Gastroesophageal sphincter (tissue), 4 donors: ENCODE data around the gene GPD1L. TPM values are rescaled to one million over a fixed set of nuclear protein-coding genes. Genes with fewer than 3 reads are reported as not detected.
"Not testable (repeated sequence)": the region's sequence is repeated elsewhere in the genome, so short reads cannot be mapped to it uniquely, and the experiment has no call there.

ENCODE experiments used
- ATAC-seq: fragments of 150-250 bp; one replicate; pipeline ENCODE4 v1.9.1; 2016; ENCODE audit warnings: mild to moderate bottlenecking, moderate library complexity
- H3K27ac ChIP-seq, 4 donors: fragments of 200-600 bp; sonication (generic) in 3 of 4; 1 replicate in 3 of 4; 2 replicates in 1 of 4; pipeline ENCODE4 v1.5.1; 2016 to 2019
- H3K27me3 ChIP-seq: fragments of 200-600 bp; sonication (generic); one replicate; pipeline ENCODE4 v1.5.1; 2019
- H3K36me3 ChIP-seq, 2 donors: fragments of 200-600 bp; sonication (generic); one replicate each; pipeline ENCODE4 v1.5.1; 2019; ENCODE audit warnings: control low read depth in 1 of 2
- H3K4me1 ChIP-seq, 3 donors: fragments of 200-600 bp; sonication (generic); 1 replicate in 2 of 3; 2 replicates in 1 of 3; pipeline ENCODE4 v1.5.1; 2016 to 2019; ENCODE audit warnings: control low read depth in 2 of 3
- H3K4me3 ChIP-seq, 2 donors: fragments of 200-600 bp; sonication (generic); one replicate each; pipeline ENCODE4 v1.5.1; 2019; ENCODE audit warnings: mild to moderate bottlenecking in 1 of 2, moderate library complexity in 1 of 2
- H3K9me3 ChIP-seq, 3 donors: fragments of 200-600 bp; sonication (generic); one replicate each; pipeline ENCODE4 v1.5.1; 2017 to 2019; ENCODE audit warnings: control low read depth in 2 of 3
- CTCF ChIP-seq, 4 experiments: fragments of 200-600 bp in 2 of 4; fragments of 450-650 bp in 2 of 4; sonication (generic) in 1 of 4; IDR thresholded peaks; one replicate each; pipeline ENCODE4 v1.5.1; 2017 to 2019; ENCODE audit warnings: antibody characterized with exemption in 4 of 4, mild to moderate bottlenecking in 2 of 4, moderate library complexity in 2 of 4
- EP300 ChIP-seq: sonication (generic); formaldehyde crosslinking; IDR thresholded peaks from one replicate; pipeline ENCODE4 v1.6.1; 2017; ENCODE audit warnings: antibody characterized with exemption, mild to moderate bottlenecking
- POLR2A ChIP-seq, 2 donors: fragments of 450-650 bp; IDR thresholded peaks; one replicate each; pipeline ENCODE4 v1.6.1; 2017; ENCODE audit warnings: antibody characterized with exemption in 2 of 2, mild to moderate bottlenecking in 2 of 2, moderate library complexity in 1 of 2
- POLR2AphosphoS5 ChIP-seq: sonication (generic); formaldehyde crosslinking; IDR thresholded peaks from one replicate; pipeline ENCODE4 v1.6.1; 2017; ENCODE audit warnings: antibody characterized with exemption
- WGBS, 2 donors: methylation state at CpG; one replicate each; pipeline ENCODE4 v1.1.5; 2018; ENCODE audit warnings: low coverage in 1 of 2; 5-methylcytosine and 5-hydroxymethylcytosine counted together
- total RNA-seq, 4 donors: library from RNA; depleted of rRNA; stranded (reverse); fragments of >200 nt; gene quantifications; one replicate each; pipeline ENCODE4 v1.1.0, GENCODE V29; 2016

Gene GPD1L
- total RNA-seq, 4 donors from 2014 or later, result 85.0 to 162 (median 106) TPM

DNA sequence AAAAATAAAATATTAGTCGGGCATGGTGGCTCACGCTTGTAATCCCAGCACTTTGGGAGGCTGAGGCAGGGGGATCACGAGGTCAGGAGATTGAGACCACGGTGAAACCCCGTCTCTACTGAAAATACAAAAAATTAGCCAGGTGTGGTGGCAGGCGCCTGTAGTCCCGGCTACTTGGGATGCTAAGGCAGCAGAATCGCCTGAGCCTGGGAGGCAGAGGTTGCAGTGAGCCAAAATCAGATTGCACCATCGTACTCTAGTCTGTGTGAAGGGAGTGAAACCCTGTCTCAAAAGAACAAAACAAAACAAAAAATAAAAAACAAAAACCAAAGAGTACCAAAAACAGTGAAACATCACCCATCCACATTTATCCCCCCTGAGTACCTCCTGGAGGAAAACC, 1.8 kb downstream of the GPD1L start:
- H3K4me3 ChIP-seq, result peak overlapping the region in 1 of 2 donors; percentile 96
- not testable (repeated sequence) for H3K9me3 ChIP-seq, H3K27me3 ChIP-seq, ATAC-seq, H3K36me3 ChIP-seq
- 85% methylated on average over 9 of the region's 9 CpGs; no CpG with 5 or more reads in 1 of the 2 donors for WGBS, 2 donors
- H3K27ac ChIP-seq, result peak overlapping the region in 3 of 4 donors; percentile 86 to 91 (median 89)
- H3K4me1 ChIP-seq, result peaks cover 6 to 55% (median 29%) of the 10 kb centered on the region in 3 donors
- peak in 1 of 4 experiments; percentile 4 for TF ChIP-seq CTCF (IDR thresholded peaks at IDR 0.05)

DNA sequence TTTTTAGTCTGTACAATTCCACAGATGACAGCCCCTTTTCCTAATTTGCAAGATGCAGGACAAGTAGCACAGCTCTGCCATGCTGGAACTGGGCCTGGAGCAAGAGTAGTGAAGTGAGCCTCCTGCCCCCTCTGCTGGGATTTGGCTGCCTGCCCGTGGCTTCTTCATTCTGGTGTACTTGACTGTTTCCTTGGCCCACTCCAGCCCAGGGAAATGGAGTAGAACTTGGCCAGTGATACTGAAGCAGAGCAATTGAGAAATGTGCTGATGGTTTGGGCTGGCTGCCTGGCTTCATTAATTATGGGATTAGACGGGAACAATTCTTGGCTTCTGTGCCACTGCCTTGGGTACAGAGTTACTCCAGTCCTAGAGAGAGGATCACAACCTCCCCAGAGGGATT, 2.8 kb downstream of the GPD1L start:
- peak overlapping the region; percentile 58 to 91 (median 88) for H3K27ac ChIP-seq
- H3K36me3 ChIP-seq, result no peaks in the 10 kb centered on the region
- no peaks in the 10 kb centered on the region for H3K27me3 ChIP-seq
- peak; percentile 81 for ATAC-seq
- no peaks in the 10 kb centered on the region for H3K9me3 ChIP-seq
- peaks cover 6 to 64% (median 29%) of the 10 kb centered on the region in 3 donors for H3K4me1 ChIP-seq
- no peak for TF ChIP-seq POLR2A (IDR thresholded peaks at IDR 0.05)
- TF ChIP-seq EP300, result no peak
- peak; percentile 98 for TF ChIP-seq POLR2AphosphoS5
- H3K4me3 ChIP-seq, result peak overlapping the region in 1 of 2 donors; percentile 13
- no CpG with 5 or more reads among the region's 2 CpGs for WGBS, 2 donors

DNA sequence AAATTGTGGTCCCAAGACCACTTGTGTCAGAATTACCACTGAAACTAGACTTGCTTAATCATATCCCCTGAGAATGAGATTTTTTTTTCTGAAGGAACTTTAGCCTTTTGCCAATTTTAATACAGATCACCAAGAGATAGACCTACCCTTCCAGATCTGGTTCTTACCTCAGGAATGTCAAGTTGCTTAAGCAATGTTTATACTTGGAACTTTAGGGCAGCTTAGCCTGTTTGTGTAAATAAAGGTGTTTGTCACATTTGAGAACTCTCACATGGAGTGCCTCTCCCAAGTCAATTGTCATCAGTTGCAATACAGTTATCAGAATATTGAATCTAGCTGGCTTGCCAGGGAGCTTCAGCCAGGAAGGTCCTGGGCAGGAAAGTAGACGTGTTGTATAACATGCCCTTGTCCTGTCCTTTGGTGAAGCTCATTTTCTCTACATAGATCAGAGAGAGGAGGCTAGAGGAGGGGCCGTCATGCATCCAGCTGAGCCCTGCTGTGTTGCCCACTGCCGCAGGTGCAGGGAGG, 3.9 kb downstream of the GPD1L start:
- 78 to 83% methylated on average over 2 to 3 of the region's 3 CpGs for WGBS, 2 donors
- H3K9me3 ChIP-seq, result no peaks in the 10 kb centered on the region
- H3K4me1 ChIP-seq, result peaks cover 6 to 64% (median 29%) of the 10 kb centered on the region in 3 donors
- no peak for ATAC-seq
- H3K27ac ChIP-seq, result peak overlapping the region; percentile 58 to 91 (median 88)
- no peak overlapping the region for H3K4me3 ChIP-seq
- no peaks in the 10 kb centered on the region for H3K27me3 ChIP-seq
- no peaks in the 10 kb centered on the region for H3K36me3 ChIP-seq
- TF ChIP-seq CTCF (IDR thresholded peaks at IDR 0.05), result no peak
- no peak for TF ChIP-seq POLR2AphosphoS5

- no peak for TF ChIP-seq EP300
- H3K36me3 ChIP-seq, result no peaks in the 10 kb centered on the region
- ATAC-seq, result no peak
- H3K4me1 ChIP-seq, result peaks cover 6 to 60% (median 29%) of the 10 kb centered on the region in 3 donors
- WGBS, 2 donors, result 96 to 100% methylated on average over 1 to 2 of the region's 2 CpGs
- H3K4me3 ChIP-seq, result no peak overlapping the region
- no peak overlapping the region for H3K27ac ChIP-seq
- no peaks in the 10 kb centered on the region for H3K27me3 ChIP-seq
- H3K9me3 ChIP-seq, result no peaks in the 10 kb centered on the region
Measured at GRCh38 chr3:32111560-32111959, 5.1 kb downstream of the GPD1L start.

GRCh38 chr3:32113566-32113965, 7.1 kb downstream of the GPD1L start:
- H3K36me3 ChIP-seq, result no peaks in the 10 kb centered on the region
- no peaks in the 10 kb centered on the region for H3K27me3 ChIP-seq
- no peaks in the 10 kb centered on the region for H3K9me3 ChIP-seq
- no peak for TF ChIP-seq POLR2A (IDR thresholded peaks at IDR 0.05)
- TF ChIP-seq CTCF (IDR thresholded peaks at IDR 0.05), result no peak
- TF ChIP-seq EP300, result no peak
- no peak for TF ChIP-seq POLR2AphosphoS5
- H3K27ac ChIP-seq, result no peak overlapping the region
- peaks cover 4 to 58% (median 22%) of the 10 kb centered on the region in 3 donors for H3K4me1 ChIP-seq
- ATAC-seq, result no peak
- no peak overlapping the region for H3K4me3 ChIP-seq

DNA sequence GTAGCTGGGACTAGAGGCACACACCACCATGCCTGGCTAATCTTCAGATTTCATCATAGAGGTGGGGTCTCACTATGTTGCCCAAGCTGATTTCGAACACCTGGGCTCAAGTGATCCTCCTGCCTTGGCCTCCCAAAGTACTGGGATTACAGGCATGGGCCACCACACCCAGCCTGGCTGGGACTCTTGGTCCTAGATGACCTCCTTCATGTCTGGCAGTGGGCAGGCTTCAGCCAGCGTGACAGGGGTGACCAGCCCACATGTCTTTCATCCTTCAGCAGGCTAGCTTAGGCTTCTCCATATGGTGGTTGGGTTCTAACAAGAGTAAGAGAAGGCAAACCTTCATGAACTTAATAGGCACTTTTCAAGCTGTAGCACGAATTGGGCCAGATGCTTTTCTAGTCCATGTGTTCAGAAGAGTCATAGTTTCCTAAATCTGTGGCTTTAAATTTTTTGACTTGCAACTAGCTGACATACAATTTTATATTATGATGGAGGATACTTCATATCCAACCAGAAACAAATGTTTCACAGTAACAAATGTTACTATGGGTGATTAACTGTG, 7.6 kb downstream of the GPD1L start:
- no peak for ATAC-seq
- H3K4me1 ChIP-seq, result peaks cover 4 to 53% (median 17%) of the 10 kb centered on the region in 3 donors
- 80 to 100% methylated on average over 1 of the region's 3 CpGs for WGBS, 2 donors
- no peaks in the 10 kb centered on the region for H3K27me3 ChIP-seq
- no peak overlapping the region for H3K27ac ChIP-seq
- H3K4me3 ChIP-seq, result no peak overlapping the region
- H3K9me3 ChIP-seq, result no peaks in the 10 kb centered on the region
- TF ChIP-seq POLR2A (IDR thresholded peaks at IDR 0.05) (no peak), EP300 (no peak), POLR2AphosphoS5 (no peak), CTCF (IDR thresholded peaks at IDR 0.05) (no peak)
- H3K36me3 ChIP-seq, result no peaks in the 10 kb centered on the region

DNA sequence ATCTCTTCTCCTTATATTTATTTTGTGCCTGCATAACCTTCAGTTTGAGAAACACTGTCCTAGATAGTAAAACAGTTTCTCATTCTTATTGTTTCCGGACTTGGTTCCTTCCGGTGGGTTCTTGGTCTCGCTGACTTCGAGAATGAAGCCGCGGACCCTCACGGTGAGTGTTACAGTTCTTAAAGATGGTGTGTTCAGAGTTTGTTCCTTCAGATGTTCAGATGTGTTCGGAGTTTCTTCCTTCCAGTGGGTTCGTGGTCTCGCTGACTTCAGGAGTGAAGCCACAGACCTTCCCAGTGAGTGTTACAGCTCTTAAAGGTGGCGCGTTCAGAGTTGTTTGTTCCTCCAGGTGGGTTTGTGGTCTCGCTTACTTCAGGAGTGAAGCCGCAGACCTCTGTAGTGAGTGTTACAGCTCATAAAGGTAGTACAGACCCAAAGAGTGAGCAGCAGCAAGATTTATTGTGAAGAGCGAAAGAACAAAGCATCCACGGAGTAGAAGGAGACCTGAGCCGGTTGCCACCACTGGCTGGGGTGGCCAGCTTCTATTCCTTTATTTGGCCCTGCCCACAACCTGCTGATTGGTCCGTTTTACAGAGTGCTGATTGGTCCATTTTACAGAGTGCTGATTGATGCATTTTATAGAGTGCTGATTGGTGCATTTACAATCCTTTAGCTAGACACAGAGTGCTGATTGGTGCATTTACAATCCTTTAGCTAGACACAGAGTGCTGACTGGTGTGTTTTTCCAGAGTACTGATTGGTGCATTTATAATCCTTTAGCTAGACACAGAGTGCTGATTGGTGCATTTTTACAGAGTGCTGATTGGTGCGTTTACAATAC, 8.3 kb downstream of the GPD1L start:
- not testable (repeated sequence) for H3K4me3 ChIP-seq, H3K9me3 ChIP-seq, H3K27ac ChIP-seq, H3K36me3 ChIP-seq, ATAC-seq, H3K27me3 ChIP-seq
- WGBS, 2 donors, result 86 to 88% methylated on average over 13 to 14 of the region's 19 CpGs
- peaks cover 4 to 48% (median 13%) of the 10 kb centered on the region in 3 donors for H3K4me1 ChIP-seq
